Measurements from ENCODE around the gene ZAP70.

DNA sequence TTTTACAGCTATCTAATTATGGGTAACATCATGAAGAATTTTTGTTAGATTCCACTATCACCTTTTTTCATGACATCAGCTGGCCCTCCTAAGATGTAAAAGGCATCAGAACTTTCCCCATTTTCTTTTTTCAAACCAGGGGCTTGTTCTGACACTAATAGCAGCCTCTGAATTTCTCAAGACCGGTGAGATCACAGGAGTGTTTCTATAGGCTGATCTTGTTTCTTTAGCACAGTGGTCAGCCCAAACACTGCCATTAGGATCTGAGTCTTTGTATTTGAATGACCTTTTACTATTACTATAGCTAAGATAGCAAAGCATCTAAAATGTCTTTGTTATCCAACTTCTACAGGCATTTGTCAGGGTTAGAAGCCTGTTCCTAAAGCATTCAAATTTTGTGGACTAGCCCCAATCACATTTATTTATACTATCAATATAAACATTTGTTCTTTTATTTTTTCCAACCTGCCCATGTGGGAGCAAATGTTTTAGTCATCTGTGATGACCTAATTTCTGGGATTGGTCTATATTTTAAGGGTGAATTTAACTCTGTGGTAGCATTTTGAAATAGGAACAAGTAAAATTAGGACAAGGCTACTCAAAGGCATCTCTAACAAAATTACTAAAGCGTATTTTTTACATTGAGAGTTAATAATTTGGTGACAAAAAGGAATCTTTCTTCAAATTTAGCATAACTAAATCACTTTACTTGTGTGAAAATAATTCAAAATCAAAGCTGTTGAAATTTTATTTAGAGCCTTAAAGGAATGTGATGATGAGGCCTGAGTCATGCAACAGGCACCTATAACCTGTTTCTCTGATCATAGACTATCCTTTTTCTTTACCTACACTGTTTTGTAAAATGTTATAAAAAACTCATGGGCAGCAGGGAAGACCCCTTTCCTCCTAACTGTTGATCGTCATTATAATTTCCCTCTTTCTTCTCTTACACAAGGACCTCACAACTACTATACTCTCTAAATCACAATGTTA, 39.3 kb downstream of the ZAP70 start:
- TF ChIP-seq, protein P1, sequence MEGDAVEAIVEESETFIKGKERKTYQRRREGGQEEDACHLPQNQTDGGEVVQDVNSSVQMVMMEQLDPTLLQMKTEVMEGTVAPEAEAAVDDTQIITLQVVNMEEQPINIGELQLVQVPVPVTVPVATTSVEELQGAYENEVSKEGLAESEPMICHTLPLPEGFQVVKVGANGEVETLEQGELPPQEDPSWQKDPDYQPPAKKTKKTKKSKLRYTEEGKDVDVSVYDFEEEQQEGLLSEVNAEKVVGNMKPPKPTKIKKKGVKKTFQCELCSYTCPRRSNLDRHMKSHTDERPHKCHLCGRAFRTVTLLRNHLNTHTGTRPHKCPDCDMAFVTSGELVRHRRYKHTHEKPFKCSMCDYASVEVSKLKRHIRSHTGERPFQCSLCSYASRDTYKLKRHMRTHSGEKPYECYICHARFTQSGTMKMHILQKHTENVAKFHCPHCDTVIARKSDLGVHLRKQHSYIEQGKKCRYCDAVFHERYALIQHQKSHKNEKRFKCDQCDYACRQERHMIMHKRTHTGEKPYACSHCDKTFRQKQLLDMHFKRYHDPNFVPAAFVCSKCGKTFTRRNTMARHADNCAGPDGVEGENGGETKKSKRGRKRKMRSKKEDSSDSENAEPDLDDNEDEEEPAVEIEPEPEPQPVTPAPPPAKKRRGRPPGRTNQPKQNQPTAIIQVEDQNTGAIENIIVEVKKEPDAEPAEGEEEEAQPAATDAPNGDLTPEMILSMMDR (IDR thresholded peaks at IDR 0.05), result no peak
- no peak for TF ChIP-seq POLR2A (IDR thresholded peaks at IDR 0.05)

Data from right lobe of liver (tissue), 4 donors.